B cell (primary cell): ENCODE results near the gene SLC4A1. TPM values are rescaled to one million over a fixed set of nuclear protein-coding genes. Genes with fewer than 3 reads are reported as not detected.

ENCODE experiments used
- ATAC-seq: fragments of 200-7000 bp; cut with Tn5 transposase; one replicate; pipeline ENCODE4 v1.10.0; 2021; ENCODE audit warnings: low read depth, mild to moderate bottlenecking, moderate number of reproducible peaks, moderate library complexity
- CTCF ChIA-PET: fragments of 350-600 bp; sonication (Branson Sonifier 250); formaldehyde crosslinking; loops from one replicate; lab custom pipeline; 2021; ENCODE audit warnings: antibody characterized with exemption, inconsistent platforms; lab: Charles Lee
- POLR2A ChIA-PET: fragments of 350-600 bp; sonication (Branson Sonifier 250); formaldehyde crosslinking; loops from one replicate; lab custom pipeline; 2021; ENCODE audit warnings: antibody characterized with exemption; lab: Charles Lee
- DNase-seq: peaks from one replicate; pipeline ENCODE4 v3.0.0; 2013
- H2AFZ ChIP-seq: 2 replicates; pipeline ENCODE4 v1.6.1; 2012; ENCODE audit warnings: mild to moderate bottlenecking, low read depth, low read length; ENCODE audit not compliant: insufficient read depth, poor library complexity, severe bottlenecking
- H3K27ac ChIP-seq, 2 donors: 1 replicate in 1 of 2; 2 replicates in 1 of 2; pipeline ENCODE4 v1.5.1; 2012 to 2013; ENCODE audit warnings: low read length in 2 of 2, mild to moderate bottlenecking in 2 of 2, moderate library complexity in 1 of 2
- H3K27me3 ChIP-seq, 4 experiments: fragments of 200-600 bp in 1 of 4; sonication (generic) in 1 of 4; replicated peaks in 1 of 4; 1 replicate in 2 of 4; 2 replicates in 2 of 4; pipeline versions ENCODE4 v1.6.1 to v1.7.0; 2013 to 2016; ENCODE audit warnings: low read length in 3 of 4, mild to moderate bottlenecking in 2 of 4, mixed read lengths in 1 of 4, moderate library complexity in 1 of 4; ENCODE audit not compliant: insufficient read depth in 4 of 4, control insufficient read depth in 3 of 4; ENCODE audit errors: control extremely low read depth in 1 of 4
- H3K36me3 ChIP-seq, 2 experiments: replicated peaks in 1 of 2; 1 replicate in 1 of 2; 2 replicates in 1 of 2; pipeline versions ENCODE4 v1.6.1 to v1.7.1; 2013; ENCODE audit warnings: low read length in 1 of 2; ENCODE audit not compliant: insufficient read depth in 2 of 2, control insufficient read depth in 1 of 2; ENCODE audit errors: control extremely low read depth in 1 of 2, extremely low read depth in 1 of 2
- H3K4me1 ChIP-seq, 2 donors: fragments of 200-600 bp in 1 of 2; sonication (generic) in 1 of 2; 1 replicate in 1 of 2; 2 replicates in 1 of 2; pipeline versions ENCODE4 v1.5.1 to v1.6.1; 2013 to 2017; ENCODE audit warnings: low read length in 2 of 2; ENCODE audit not compliant: control insufficient read depth in 2 of 2, insufficient read depth in 2 of 2
- H3K4me2 ChIP-seq: replicated peaks from 2 replicates; pipeline ENCODE3; 2012; ENCODE audit warnings: mild to moderate bottlenecking, low read depth, low read length; ENCODE audit not compliant: poor library complexity, severe bottlenecking
- H3K4me3 ChIP-seq, 5 experiments: fragments of 200-600 bp in 1 of 5; sonication (generic) in 1 of 5; 1 replicate in 3 of 5; 2 replicates in 2 of 5; pipeline versions ENCODE4 v1.5.1 to v1.7.0; 2011 to 2016; ENCODE audit warnings: low read length in 4 of 5, mild to moderate bottlenecking in 4 of 5, low read depth in 2 of 5, control low read depth in 1 of 5, moderate library complexity in 1 of 5; ENCODE audit not compliant: insufficient read depth in 1 of 5; ENCODE audit errors: control extremely low read depth in 1 of 5, extremely low read depth in 1 of 5
- H3K79me2 ChIP-seq: fragments of 200-600 bp; sonication (generic); one replicate; pipeline ENCODE4 v1.6.0; 2016; ENCODE audit warnings: low read length; ENCODE audit not compliant: control insufficient read depth, insufficient read depth
- H3K9ac ChIP-seq: fragments of 200-600 bp; sonication (generic); 2 replicates; pipeline ENCODE4 v1.6.1; 2017; ENCODE audit warnings: mild to moderate bottlenecking, low read length, moderate library complexity
- H3K9me3 ChIP-seq, 3 donors: one replicate each; pipeline versions ENCODE4 v1.6.1 to v1.7.1; 2013; ENCODE audit warnings: low read length in 2 of 3; ENCODE audit not compliant: control insufficient read depth in 2 of 3, insufficient read depth in 1 of 3; ENCODE audit errors: control extremely low read depth in 1 of 3
- H4K20me1 ChIP-seq: 2 replicates; pipeline ENCODE4 v1.6.0; 2012; ENCODE audit warnings: mild to moderate bottlenecking, low read length; ENCODE audit not compliant: insufficient read depth, control insufficient read depth, poor library complexity, severe bottlenecking
- H3K27ac Mint-ChIP-seq: one replicate; pipeline ENCODE4 v1.8.0; 2021; ENCODE audit warnings: mixed read lengths
- H3K27me3 Mint-ChIP-seq: one replicate; pipeline ENCODE4 v1.8.0; 2021; ENCODE audit warnings: mixed read lengths
- H3K4me1 Mint-ChIP-seq: one replicate; pipeline ENCODE4 v1.8.0; 2021; ENCODE audit warnings: mixed read lengths
- H3K4me3 Mint-ChIP-seq: one replicate; pipeline ENCODE4 v1.8.0; 2021; ENCODE audit warnings: mixed read lengths
- H3K9me3 Mint-ChIP-seq: one replicate; pipeline ENCODE4 v1.8.0; 2022; ENCODE audit warnings: mixed read lengths; ENCODE audit not compliant: insufficient read depth
- CTCF ChIP-seq: fragments of 200-600 bp; IDR thresholded peaks from one replicate; pipeline ENCODE4 v1.8.0; 2022; ENCODE audit warnings: antibody characterized with exemption, mild to moderate bottlenecking
- EZH2 ChIP-seq: IDR thresholded peaks from 2 replicates; pipeline ENCODE4 v1.6.1; 2012; ENCODE audit warnings: borderline replicate concordance, low read depth, mild to moderate bottlenecking, moderate library complexity, low read length; ENCODE audit not compliant: insufficient read depth, poor library complexity, severe bottlenecking
- WGBS: methylation state at CpG from one replicate; pipeline ENCODE4 v1.1.5; 2013; ENCODE audit warnings: missing lambda C conversion rate; ENCODE audit not compliant: insufficient coverage; 5-methylcytosine and 5-hydroxymethylcytosine counted together
- intact Hi-C: fragments of 100-400 bp; cut with micrococcal nuclease; formaldehyde crosslinking; loops from one replicate; pipeline ENCODE4 v1.10.0; 2022
- polyA minus RNA-seq: library from RNA; depleted of rRNA, polyadenylated mRNA; stranded (reverse); fragments of >200 nt; gene quantifications from 2 replicates; pipeline ENCODE4 v1.2.3, GENCODE V29; 2012
- polyA plus RNA-seq: library from polyadenylated mRNA; depleted of rRNA; stranded (reverse); fragments of >200 nt; gene quantifications from 2 replicates; pipeline ENCODE4 v1.2.3, GENCODE V29; 2012
- total RNA-seq, 2 donors: library from RNA; stranded (reverse); fragments of 120-200 nt in 1 of 2; gene quantifications; 1 replicate in 1 of 2; 2 replicates in 1 of 2; pipeline versions ENCODE4 v1.2.3 to v1.2.4, GENCODE V29; 2013 to 2022

Gene SLC4A1
- total RNA-seq (0.22 and 1.9 TPM in 2 replicates), polyA plus RNA-seq (0.09 TPM in 1 of 2 replicates, not detected in the other), polyA minus RNA-seq (0.17 and 6.7 TPM in 2 replicates)
- total RNA-seq (2013): 0.42 TPM

GRCh38 chr17:44267818-44268490 is at the start of gene SLC4A1:
Gene SLC4A1 (minus strand): TSS chr17:44268135. CDS start chr17:44262866, 5,269 bp downstream.
- no peak for ATAC-seq
- TF ChIP-seq CTCF (no peak), EZH2 (no peak)
- Histone ChIP-seq H3K79me2 (no peaks in the 10 kb centered on the region), H3K4me3 (no peak within 1 kb of the TSS), H3K4me1 (no peaks in the 10 kb centered on the region), H4K20me1 (no peaks in the 10 kb centered on the region), H2AFZ (no peak within 1 kb of the TSS), H3K27me3 (peaks cover 0 to 3% (median 0%) of the 10 kb centered on the region in 4 experiments), H3K9me3 (no peaks in the 10 kb centered on the region), H3K36me3 (no peaks in the 10 kb centered on the region), H3K27ac (no peak within 1 kb of the TSS), H3K4me2 (no peak within 1 kb of the TSS), H3K9ac (no peak within 1 kb of the TSS)
- 78% methylated on average over 13 of the region's 14 CpGs for WGBS
- Mint-ChIP-seq H3K27me3 (peaks cover 11% of the 10 kb centered on the region), H3K27ac (no peak within 1 kb of the TSS), H3K4me3 (no peak within 1 kb of the TSS), H3K9me3 (no peaks in the 10 kb centered on the region), H3K4me1 (no peaks in the 10 kb centered on the region)
- POLR2A ChIA-PET: no interaction called here
- DNase-seq: no peak
- CTCF ChIA-PET: interaction anchor here (1.4 kb wide), 1 partner anchor 11 kb away, joined by 4 read pairs; no protein-coding TSS in a partner anchor
- intact Hi-C loops: no loop called here

- ChIA-PET CTCF (interaction anchor here (0.8 to 7.3 kb wide), 3 partner anchors 30 to 147 kb away, joined by 3 to 38 read pairs (median 3); partner anchors contain the start of gene ASB16), POLR2A (interaction anchor here (1.0 to 1.2 kb wide), 2 partner anchors 9 to 13 kb away, joined by 3 to 4 read pairs; no protein-coding TSS in a partner anchor)
- intact Hi-C loops: no loop called here
- H4K20me1 ChIP-seq: peaks cover 5% of the 10 kb centered on the region
- peaks cover 0 to 32% of the 10 kb centered on the region in 2 experiments for H3K36me3 ChIP-seq
- H3K79me2 ChIP-seq: peaks cover 2% of the 10 kb centered on the region
- Mint-ChIP-seq H3K4me1 (peaks cover 18% of the 10 kb centered on the region), H3K9me3 (peaks cover 5% of the 10 kb centered on the region), H3K4me3 (peak overlapping the region; percentile 13), H3K27ac (no peak overlapping the region), H3K27me3 (peaks cover 29% of the 10 kb centered on the region)
- H3K27ac ChIP-seq: no peak overlapping the region
- peaks cover 0 to 46% (median 22%) of the 10 kb centered on the region in 4 experiments for H3K27me3 ChIP-seq
- peaks cover 0 to 15% (median 0%) of the 10 kb centered on the region in 3 donors for H3K9me3 ChIP-seq
- ATAC-seq (no peak), DNase-seq (no peak)
- H3K4me2 ChIP-seq: no peak overlapping the region
- WGBS: 94% methylated on average over 4 of the region's 6 CpGs
- H2AFZ ChIP-seq: no peak overlapping the region
- H3K9ac ChIP-seq: no peak overlapping the region
- peaks cover 19 to 25% of the 10 kb centered on the region in 2 donors for H3K4me1 ChIP-seq
- no peak for TF ChIP-seq CTCF
- TF ChIP-seq EZH2: no peak
- H3K4me3 ChIP-seq: no peak overlapping the region
These were observed 49.6 kb upstream of the SLC4A1 start for GRCh38 chr17:44317545-44317944.
